ENCODE data around the gene STXBP5L. TPM values are rescaled to one million over a fixed set of nuclear protein-coding genes. Genes with fewer than 3 reads are reported as not detected.

STXBP5L gene
- total RNA-seq, 1 experiment from 2014 or later, result 5.9 TPM

DNA sequence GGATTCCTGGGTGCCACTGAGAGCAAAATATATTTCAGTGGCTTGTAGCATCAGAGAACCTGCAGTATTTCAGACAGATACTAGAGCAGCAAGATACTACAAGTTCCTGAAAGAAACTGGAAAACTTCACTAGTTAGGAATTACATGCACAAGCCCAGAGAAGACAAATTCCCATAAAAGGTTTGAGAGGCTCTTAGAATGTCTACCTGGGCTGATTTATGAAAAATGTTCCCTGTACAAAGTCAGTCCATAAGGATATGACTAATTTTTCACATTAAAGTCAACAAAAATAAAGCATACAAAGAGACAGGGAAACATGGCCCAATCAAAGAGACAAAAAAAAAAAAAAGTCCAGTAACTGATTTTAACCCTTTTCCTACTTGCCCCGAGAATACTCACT is 335.2 kb downstream of the STXBP5L start:
- H3K4me3 Mint-ChIP-seq, result no peak overlapping the region
- ATAC-seq, result no peak
- CTCF ChIA-PET, result no interaction called here
- peaks cover 3% of the 10 kb centered on the region for H3K9me3 Mint-ChIP-seq
- H3K27me3 Mint-ChIP-seq (ENCODE audit: low read depth), result no peaks in the 10 kb centered on the region
- TF ChIP-seq, protein P1, sequence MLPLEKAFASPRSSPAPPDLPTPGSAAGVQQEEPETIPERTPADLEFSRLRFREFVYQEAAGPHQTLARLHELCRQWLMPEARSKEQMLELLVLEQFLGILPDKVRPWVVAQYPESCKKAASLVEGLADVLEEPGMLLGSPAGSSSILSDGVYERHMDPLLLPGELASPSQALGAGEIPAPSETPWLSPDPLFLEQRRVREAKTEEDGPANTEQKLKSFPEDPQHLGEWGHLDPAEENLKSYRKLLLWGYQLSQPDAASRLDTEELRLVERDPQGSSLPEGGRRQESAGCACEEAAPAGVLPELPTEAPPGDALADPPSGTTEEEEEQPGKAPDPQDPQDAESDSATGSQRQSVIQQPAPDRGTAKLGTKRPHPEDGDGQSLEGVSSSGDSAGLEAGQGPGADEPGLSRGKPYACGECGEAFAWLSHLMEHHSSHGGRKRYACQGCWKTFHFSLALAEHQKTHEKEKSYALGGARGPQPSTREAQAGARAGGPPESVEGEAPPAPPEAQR (CRISPR knock-in tag; IDR thresholded peaks at IDR 0.05), result no peak
- TF ChIP-seq RORB (CRISPR knock-in tag; IDR thresholded peaks at IDR 0.05), result no peak
- no peak for TF ChIP-seq NFATC4 (CRISPR knock-in tag; IDR thresholded peaks at IDR 0.05)
- TF ChIP-seq CREB1 (CRISPR knock-in tag; IDR thresholded peaks at IDR 0.05), result no peak
- TF ChIP-seq GRHL2 (CRISPR knock-in tag; IDR thresholded peaks at IDR 0.05; ENCODE audit: insufficient replicate concordance, severe bottlenecking), result no peak
- DNase-seq (ENCODE audit: low spot score), result no peak
- POLR2A ChIA-PET, result no interaction called here
- no peak overlapping the region for H3K27ac Mint-ChIP-seq
- no peaks in the 10 kb centered on the region for H3K4me1 Mint-ChIP-seq
- H3K36me3 Mint-ChIP-seq, result no peaks in the 10 kb centered on the region; the same call in 1 of the 2 replicates

DNA sequence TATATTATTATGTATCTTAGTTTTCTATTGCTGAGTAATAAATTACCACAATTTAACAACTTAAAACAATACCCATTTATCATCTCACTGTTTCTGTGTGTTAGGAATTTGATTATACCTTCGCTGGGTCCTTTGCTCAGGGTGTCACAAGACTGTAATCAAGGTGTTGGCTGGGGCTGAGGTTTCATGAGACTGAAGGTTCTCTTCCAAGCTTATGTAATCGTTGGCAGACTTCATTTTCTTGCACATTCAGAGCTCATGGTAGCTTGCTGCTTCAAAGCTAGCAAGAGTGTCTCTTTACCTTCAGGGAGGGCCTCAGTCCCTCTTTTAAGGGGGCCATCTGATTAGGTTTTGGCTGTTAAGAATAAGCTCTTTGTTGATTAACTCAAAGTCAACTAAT is 344.7 kb downstream of the STXBP5L start:
- TF ChIP-seq PRRX2 (CRISPR knock-in tag; IDR thresholded peaks at IDR 0.05), result no peak
- no peak for TF ChIP-seq TP53 (CRISPR knock-in tag; IDR thresholded peaks at IDR 0.05)
- no peak for TF ChIP-seq TCF7 (CRISPR knock-in tag; IDR thresholded peaks at IDR 0.05; ENCODE audit: low read depth)
- Mint-ChIP-seq H3K27ac (no peak overlapping the region; the same call in 1 of the 2 replicates), H3K4me1 (no peaks in the 10 kb centered on the region), H3K36me3 (no peaks in the 10 kb centered on the region), H3K27me3 (ENCODE audit: low read depth) (no peaks in the 10 kb centered on the region), H3K9me3 (peaks cover 7% of the 10 kb centered on the region; the same call in 1 of the 2 replicates), H3K4me3 (no peak overlapping the region)
- no peak for ATAC-seq
- POLR2A ChIA-PET, result no interaction called here
- no peak for DNase-seq (ENCODE audit: low spot score)
- CTCF ChIA-PET, result no interaction called here

DNA sequence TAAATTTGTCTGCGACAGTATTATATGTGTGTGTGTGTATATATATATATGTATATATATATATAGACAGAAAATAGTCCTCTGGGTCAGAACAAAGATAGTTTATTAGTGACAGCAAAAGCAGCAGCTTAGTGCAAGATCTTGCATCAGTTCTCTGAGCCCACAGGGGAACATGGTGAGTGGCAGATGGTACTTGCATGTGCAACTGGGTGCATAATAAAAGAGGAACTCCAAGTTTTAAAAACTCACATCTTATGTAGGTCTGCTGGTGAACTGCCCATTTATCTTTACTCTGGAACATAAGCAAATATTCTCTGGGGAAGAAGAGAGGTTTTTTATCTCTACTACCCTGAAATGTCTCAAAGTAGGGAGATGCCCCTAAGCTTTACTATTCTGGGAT is 361.4 kb downstream of the STXBP5L start:
- no peak for ATAC-seq
- CTCF ChIA-PET, result no interaction called here
- H3K27me3 Mint-ChIP-seq (ENCODE audit: low read depth), result no peaks in the 10 kb centered on the region

DNA sequence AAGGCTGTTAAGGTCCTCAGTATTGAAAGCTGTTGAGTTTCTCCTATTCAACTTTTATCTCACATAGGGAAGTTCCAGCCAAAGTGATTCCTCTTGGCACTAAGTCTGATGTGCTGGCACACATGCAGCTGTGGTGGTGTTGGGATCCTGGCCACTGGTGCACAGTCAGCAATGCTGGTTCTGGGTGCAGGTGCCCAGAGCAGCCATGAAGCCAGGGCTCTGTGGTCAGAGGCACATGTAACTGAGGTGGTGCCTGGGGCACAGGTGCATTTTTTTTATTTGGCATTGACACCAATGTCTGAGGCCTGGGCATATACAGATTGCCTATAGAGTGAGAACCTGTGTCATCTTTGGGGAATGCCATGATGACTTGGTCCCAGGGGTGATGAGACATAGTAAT is 366.4 kb downstream of the STXBP5L start:
- Mint-ChIP-seq H3K4me3 (no peak overlapping the region), H3K27ac (no peak overlapping the region), H3K36me3 (peaks cover 6% of the 10 kb centered on the region), H3K4me1 (no peaks in the 10 kb centered on the region), H3K9me3 (peaks cover 24% of the 10 kb centered on the region), H3K27me3 (ENCODE audit: low read depth) (no peaks in the 10 kb centered on the region)
- no peak for TF ChIP-seq SMAD3 (CRISPR knock-in tag; IDR thresholded peaks at IDR 0.05; ENCODE audit: borderline replicate concordance)
- no peak for TF ChIP-seq CREB1 (CRISPR knock-in tag; IDR thresholded peaks at IDR 0.05)
- TF ChIP-seq TCF7 (CRISPR knock-in tag; IDR thresholded peaks at IDR 0.05; ENCODE audit: low read depth), result no peak
- TF ChIP-seq FOXP1 (CRISPR knock-in tag; IDR thresholded peaks at IDR 0.05; ENCODE audit: borderline replicate concordance), result no peak
- TF ChIP-seq ELF4 (CRISPR knock-in tag; IDR thresholded peaks at IDR 0.05; ENCODE audit: low read depth), result no peak
- TF ChIP-seq, protein P2, sequence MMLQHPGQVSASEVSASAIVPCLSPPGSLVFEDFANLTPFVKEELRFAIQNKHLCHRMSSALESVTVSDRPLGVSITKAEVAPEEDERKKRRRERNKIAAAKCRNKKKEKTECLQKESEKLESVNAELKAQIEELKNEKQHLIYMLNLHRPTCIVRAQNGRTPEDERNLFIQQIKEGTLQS (CRISPR knock-in tag; conservative IDR thresholded peaks at IDR 0.05), result no peak
- TF ChIP-seq GRHL2 (CRISPR knock-in tag; IDR thresholded peaks at IDR 0.05; ENCODE audit: insufficient replicate concordance, severe bottlenecking), result no peak
- TF ChIP-seq, protein P3, sequence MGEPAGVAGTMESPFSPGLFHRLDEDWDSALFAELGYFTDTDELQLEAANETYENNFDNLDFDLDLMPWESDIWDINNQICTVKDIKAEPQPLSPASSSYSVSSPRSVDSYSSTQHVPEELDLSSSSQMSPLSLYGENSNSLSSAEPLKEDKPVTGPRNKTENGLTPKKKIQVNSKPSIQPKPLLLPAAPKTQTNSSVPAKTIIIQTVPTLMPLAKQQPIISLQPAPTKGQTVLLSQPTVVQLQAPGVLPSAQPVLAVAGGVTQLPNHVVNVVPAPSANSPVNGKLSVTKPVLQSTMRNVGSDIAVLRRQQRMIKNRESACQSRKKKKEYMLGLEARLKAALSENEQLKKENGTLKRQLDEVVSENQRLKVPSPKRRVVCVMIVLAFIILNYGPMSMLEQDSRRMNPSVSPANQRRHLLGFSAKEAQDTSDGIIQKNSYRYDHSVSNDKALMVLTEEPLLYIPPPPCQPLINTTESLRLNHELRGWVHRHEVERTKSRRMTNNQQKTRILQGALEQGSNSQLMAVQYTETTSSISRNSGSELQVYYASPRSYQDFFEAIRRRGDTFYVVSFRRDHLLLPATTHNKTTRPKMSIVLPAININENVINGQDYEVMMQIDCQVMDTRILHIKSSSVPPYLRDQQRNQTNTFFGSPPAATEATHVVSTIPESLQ (CRISPR knock-in tag; IDR thresholded peaks at IDR 0.05), result no peak
- TF ChIP-seq, protein P4, sequence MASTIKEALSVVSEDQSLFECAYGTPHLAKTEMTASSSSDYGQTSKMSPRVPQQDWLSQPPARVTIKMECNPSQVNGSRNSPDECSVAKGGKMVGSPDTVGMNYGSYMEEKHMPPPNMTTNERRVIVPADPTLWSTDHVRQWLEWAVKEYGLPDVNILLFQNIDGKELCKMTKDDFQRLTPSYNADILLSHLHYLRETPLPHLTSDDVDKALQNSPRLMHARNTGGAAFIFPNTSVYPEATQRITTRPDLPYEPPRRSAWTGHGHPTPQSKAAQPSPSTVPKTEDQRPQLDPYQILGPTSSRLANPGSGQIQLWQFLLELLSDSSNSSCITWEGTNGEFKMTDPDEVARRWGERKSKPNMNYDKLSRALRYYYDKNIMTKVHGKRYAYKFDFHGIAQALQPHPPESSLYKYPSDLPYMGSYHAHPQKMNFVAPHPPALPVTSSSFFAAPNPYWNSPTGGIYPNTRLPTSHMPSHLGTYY (CRISPR knock-in tag; IDR thresholded peaks at IDR 0.05), result no peak
- no peak for TF ChIP-seq ESRRA (CRISPR knock-in tag; IDR thresholded peaks at IDR 0.05; ENCODE audit: borderline replicate concordance)
- no peak for TF ChIP-seq ZNF232 (CRISPR knock-in tag; IDR thresholded peaks at IDR 0.05)
- no peak for ATAC-seq
- ChIA-PET CTCF (no interaction called here), POLR2A (no interaction called here)
- DNase-seq (ENCODE audit: low spot score), result no peak

More for the DNA sequence above, 361.4 kb downstream of the STXBP5L start:
- H3K36me3 Mint-ChIP-seq, result peaks cover 6% of the 10 kb centered on the region
- TF ChIP-seq, protein P1 (CRISPR knock-in tag; IDR thresholded peaks at IDR 0.05), result no peak
- TF ChIP-seq ATF1 (CRISPR knock-in tag; IDR thresholded peaks at IDR 0.05), result no peak
- no peak for TF ChIP-seq PRRX2 (CRISPR knock-in tag; IDR thresholded peaks at IDR 0.05)
- no peak for TF ChIP-seq JAZF1 (CRISPR knock-in tag; IDR thresholded peaks at IDR 0.05)
- no peak for TF ChIP-seq NR2C2 (CRISPR knock-in tag; IDR thresholded peaks at IDR 0.05)
- POLR2A ChIA-PET, result no interaction called here
- H3K27ac Mint-ChIP-seq, result no peak overlapping the region
- DNase-seq (ENCODE audit: low spot score), result no peak
- no peak overlapping the region for H3K4me3 Mint-ChIP-seq
- H3K9me3 Mint-ChIP-seq, result peaks cover 34% of the 10 kb centered on the region
- H3K4me1 Mint-ChIP-seq, result no peaks in the 10 kb centered on the region

Measured in WTC11 (cell line).